Caco-2 (cell line): ENCODE measurements around the gene TDRD10. TPM values are rescaled to one million over a fixed set of nuclear protein-coding genes. Genes with fewer than 3 reads are reported as not detected.

Source experiments
- BruUV-seq: library from RNA; stranded (reverse); fragments of 400-500 nt; replicated peaks from 2 replicates; lab custom pipeline; 2021; lab: Mats Ljungman, UMichigan
- CTCF ChIA-PET: fragments of 300-600 bp; sonication (Branson Sonifier 250); formaldehyde crosslinking; loops from one replicate; lab custom pipeline; 2022; ENCODE audit warnings: antibody characterized with exemption; lab: Charles Lee
- POLR2A ChIA-PET: fragments of 300-600 bp; sonication (Branson Sonifier 250); formaldehyde crosslinking; loops from one replicate; lab custom pipeline; 2022; ENCODE audit warnings: antibody characterized with exemption; lab: Charles Lee
- DNase-seq, 2 experiments: peaks; one replicate each; pipeline versions ENCODE4 v3.0.0 to v3.0.0-alpha.2; 2020 to 2022
- H3K27me3 ChIP-seq: replicated peaks from 2 replicates; pipeline ENCODE4 v1.6.0; 2011; ENCODE audit warnings: low read length; ENCODE audit not compliant: control insufficient read depth, insufficient read depth
- H3K36me3 ChIP-seq: 2 replicates; pipeline ENCODE4 v1.5.1; 2011; ENCODE audit warnings: low read length; ENCODE audit not compliant: control insufficient read depth, insufficient read depth
- H3K4me1 ChIP-seq: fragments of 250-450 bp; sonication (Bioruptor Pico); 2 replicates; pipeline ENCODE4 v1.5.1; 2020; ENCODE audit warnings: mild to moderate bottlenecking
- H3K4me3 ChIP-seq: 2 replicates; pipeline ENCODE4 v1.5.1; 2011; ENCODE audit warnings: low read depth, mild to moderate bottlenecking, control low read depth, low read length
- H3K9me3 ChIP-seq: fragments of 250-450 bp; sonication (Bioruptor Pico); 2 replicates; pipeline ENCODE4 v1.5.1; 2020; ENCODE audit warnings: mild to moderate bottlenecking, moderate library complexity
- H3K27ac Mint-ChIP-seq: one replicate; pipeline ENCODE4 v1.8.0; 2022; ENCODE audit warnings: mixed read lengths; ENCODE audit not compliant: unreplicated experiment
- H3K27me3 Mint-ChIP-seq: one replicate; pipeline ENCODE4 v1.8.0; 2022; ENCODE audit warnings: mixed read lengths; ENCODE audit not compliant: insufficient read depth, unreplicated experiment
- H3K36me3 Mint-ChIP-seq: one replicate; pipeline ENCODE4 v1.8.0; 2022; ENCODE audit warnings: mild to moderate bottlenecking, mixed read lengths; ENCODE audit not compliant: insufficient read depth, unreplicated experiment
- H3K4me1 Mint-ChIP-seq: one replicate; pipeline ENCODE4 v1.8.0; 2022; ENCODE audit warnings: low read depth, mixed read lengths; ENCODE audit not compliant: unreplicated experiment
- H3K4me3 Mint-ChIP-seq: one replicate; pipeline ENCODE4 v1.8.0; 2022; ENCODE audit warnings: mild to moderate bottlenecking, moderate library complexity, mixed read lengths; ENCODE audit not compliant: unreplicated experiment
- H3K9me3 Mint-ChIP-seq: one replicate; pipeline ENCODE4 v1.8.0; 2022; ENCODE audit warnings: mixed read lengths; ENCODE audit not compliant: unreplicated experiment
- intact Hi-C: fragments of 100-400 bp; cut with micrococcal nuclease; formaldehyde crosslinking; loops from one replicate; pipeline ENCODE4 v1.10.0; 2022; ENCODE audit not compliant: unreplicated experiment
- total RNA-seq: library from RNA; stranded (reverse); gene quantifications from 2 replicates; pipeline ENCODE4 v1.2.3, GENCODE V29; 2022
- TF ChIP-seq, protein P1 (sequence below), 2 experiments: fragments of 200-600 bp in 1 of 2; IDR thresholded peaks; 1 replicate in 1 of 2; 2 replicates in 1 of 2; pipeline versions ENCODE4 v1.5.1 to v1.8.0; 2011 to 2022; ENCODE audit warnings: antibody characterized with exemption in 1 of 2, control low read depth in 1 of 2, inconsistent platforms in 1 of 2, low read depth in 1 of 2, low read length in 1 of 2, mild to moderate bottlenecking in 1 of 2, moderate library complexity in 1 of 2; ENCODE audit not compliant: insufficient read depth in 1 of 2, severe bottlenecking in 1 of 2, unreplicated experiment in 1 of 2

Gene TDRD10
- total RNA-seq, 1 experiment from 2014 or later: not detected

DNA sequence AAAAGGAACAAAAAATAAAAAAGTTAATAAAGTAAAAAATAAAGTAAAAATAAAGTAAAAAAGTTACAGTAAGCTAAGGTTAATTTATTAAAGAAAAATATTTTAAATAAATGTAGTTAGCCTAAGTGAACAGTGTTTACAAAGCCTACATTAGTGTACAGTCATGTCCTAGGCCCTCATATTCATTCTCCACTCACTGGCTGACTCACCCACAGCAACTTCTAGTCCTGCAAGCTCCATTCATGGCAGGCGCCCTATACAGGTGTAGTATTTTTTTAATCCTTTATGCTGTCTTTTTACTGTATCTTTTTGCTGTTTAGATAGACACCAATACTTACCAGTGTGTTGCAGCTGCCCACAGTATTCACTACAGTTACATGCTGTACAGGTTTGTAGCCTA is 93.6 kb downstream of the TDRD10 start:
- Mint-ChIP-seq H3K4me1 (no peaks in the 10 kb centered on the region), H3K27me3 (no peaks in the 10 kb centered on the region), H3K9me3 (no peaks in the 10 kb centered on the region), H3K4me3 (no peak overlapping the region), H3K36me3 (peaks cover 84% of the 10 kb centered on the region), H3K27ac (no peak overlapping the region)
- TF ChIP-seq, protein P1, sequence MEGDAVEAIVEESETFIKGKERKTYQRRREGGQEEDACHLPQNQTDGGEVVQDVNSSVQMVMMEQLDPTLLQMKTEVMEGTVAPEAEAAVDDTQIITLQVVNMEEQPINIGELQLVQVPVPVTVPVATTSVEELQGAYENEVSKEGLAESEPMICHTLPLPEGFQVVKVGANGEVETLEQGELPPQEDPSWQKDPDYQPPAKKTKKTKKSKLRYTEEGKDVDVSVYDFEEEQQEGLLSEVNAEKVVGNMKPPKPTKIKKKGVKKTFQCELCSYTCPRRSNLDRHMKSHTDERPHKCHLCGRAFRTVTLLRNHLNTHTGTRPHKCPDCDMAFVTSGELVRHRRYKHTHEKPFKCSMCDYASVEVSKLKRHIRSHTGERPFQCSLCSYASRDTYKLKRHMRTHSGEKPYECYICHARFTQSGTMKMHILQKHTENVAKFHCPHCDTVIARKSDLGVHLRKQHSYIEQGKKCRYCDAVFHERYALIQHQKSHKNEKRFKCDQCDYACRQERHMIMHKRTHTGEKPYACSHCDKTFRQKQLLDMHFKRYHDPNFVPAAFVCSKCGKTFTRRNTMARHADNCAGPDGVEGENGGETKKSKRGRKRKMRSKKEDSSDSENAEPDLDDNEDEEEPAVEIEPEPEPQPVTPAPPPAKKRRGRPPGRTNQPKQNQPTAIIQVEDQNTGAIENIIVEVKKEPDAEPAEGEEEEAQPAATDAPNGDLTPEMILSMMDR (IDR thresholded peaks at IDR 0.05; ENCODE audit: insufficient read depth in 1 of 2, low read depth in 1 of 2, low read length in 1 of 2, severe bottlenecking in 1 of 2, unreplicated experiment in 1 of 2): no peak
- no TSS peak for BruUV-seq
- ChIA-PET CTCF (no interaction called here), POLR2A (no interaction called here)
- no peaks in the 10 kb centered on the region for H3K9me3 ChIP-seq
- no peak for DNase-seq
- peaks cover 4% of the 10 kb centered on the region; the same call in 1 of the 2 replicates for H3K36me3 ChIP-seq
- intact Hi-C loops: no loop called here
- H3K27me3 ChIP-seq: no peaks in the 10 kb centered on the region
- no peaks in the 10 kb centered on the region for H3K4me1 ChIP-seq
- no peak overlapping the region for H3K4me3 ChIP-seq

Other genes with a start within 250 kb of the TDRD10 start
- 135 and 138 TPM in 2 replicates for gene HAX1, start 229.6 kb upstream of the TDRD10 start, total RNA-seq
- gene AQP10, start 181.1 kb upstream of the TDRD10 start, total RNA-seq: 0.50 and 1.3 TPM in 2 replicates
- 10.5 and 10.6 TPM in 2 replicates for gene ATP8B2, start 176.7 kb upstream of the TDRD10 start, total RNA-seq
- 4.9 and 5.8 TPM in 2 replicates for gene IL6R, start 96.9 kb upstream of the TDRD10 start, total RNA-seq
- gene SHE, start 193 bp downstream of the TDRD10 start, total RNA-seq: 0.07 TPM in 1 of 2 replicates, not detected in the other
- gene UBE2Q1, start 56.4 kb downstream of the TDRD10 start, total RNA-seq: 92.2 and 93.2 TPM in 2 replicates
- gene CHRNB2, start 65.6 kb downstream of the TDRD10 start, total RNA-seq: 0.09 TPM in 1 of 2 replicates, not detected in the other
- 178 and 190 TPM in 2 replicates for gene ADAR, start 106.0 kb downstream of the TDRD10 start, total RNA-seq